Left ventricle myocardium superior (tissue), 1 donor: ENCODE results near the gene BGLAP. TPM values are rescaled to one million over a fixed set of nuclear protein-coding genes. Genes with fewer than 3 reads are reported as not detected.
A peak's percentile ranks its signal among the peaks of the same experiment; 100 is the strongest.

Experiments used
- ATAC-seq: fragments of 200-7000 bp; cut with Tn5 transposase; one replicate; pipeline ENCODE4 v1.9.1; 2020; ENCODE audit warnings: mild to moderate bottlenecking, moderate library complexity
- DNase-seq: peaks from one replicate; pipeline ENCODE4 v3.0.0-alpha.2; 2020
- intact Hi-C: fragments of 100-400 bp; cut with micrococcal nuclease; formaldehyde crosslinking; loops from one replicate; pipeline ENCODE4 v1.11.0; 2022
- total RNA-seq: library from RNA; stranded (reverse); fragmentation: NEBNext Ultra II Directional; extraction: Animal tissue kit (Norgen Biotek cat#: 25700); gene quantifications from one replicate; pipeline ENCODE4 v1.2.1, GENCODE V29; 2021
- donor health status: DM: no; HTN: yes; CAD: no; lungs with severe emphysema.

Gene BGLAP
- total RNA-seq, 1 donor from 2014 or later, result 1.1 TPM

DNA sequence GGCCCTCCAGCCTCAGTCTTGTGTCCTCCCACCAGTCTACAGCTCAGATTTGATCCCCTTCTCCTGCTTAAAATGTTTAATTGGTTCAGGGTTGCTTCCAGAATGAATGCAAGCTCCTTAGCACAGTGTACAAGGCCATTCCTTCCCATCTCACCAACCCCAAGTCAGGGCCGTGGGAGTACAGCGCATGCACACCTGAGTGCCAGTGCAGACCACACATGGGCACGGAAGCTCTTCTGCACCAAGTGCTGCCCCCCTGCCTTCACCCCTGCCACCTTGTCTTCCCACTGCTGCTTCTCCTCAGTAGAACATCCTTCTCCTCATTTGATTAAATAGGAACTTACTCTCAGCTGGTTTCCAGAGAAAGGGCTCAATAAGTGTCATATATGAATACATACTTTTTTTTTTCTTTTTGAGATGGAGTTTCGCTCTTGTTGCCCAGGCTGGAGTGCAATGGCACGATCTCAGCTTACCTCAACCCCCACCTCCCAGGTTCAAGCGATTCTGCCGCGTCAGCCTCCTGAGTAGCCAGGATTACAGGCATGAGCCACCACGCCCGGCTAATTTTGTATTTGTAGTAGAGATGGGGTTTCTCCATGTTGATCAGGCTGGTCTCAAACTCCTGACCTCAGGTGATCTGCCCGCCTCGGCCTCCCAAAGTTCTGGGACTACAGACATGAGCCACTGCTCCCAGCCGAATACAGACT is 19.8 kb upstream of the BGLAP start:
- intact Hi-C loops, result loop anchor here (10.0 kb wide), 1 partner anchor 77 kb away; no protein-coding TSS in a partner anchor
- no peak for ATAC-seq
- DNase-seq, result peak; percentile 17

DNA sequence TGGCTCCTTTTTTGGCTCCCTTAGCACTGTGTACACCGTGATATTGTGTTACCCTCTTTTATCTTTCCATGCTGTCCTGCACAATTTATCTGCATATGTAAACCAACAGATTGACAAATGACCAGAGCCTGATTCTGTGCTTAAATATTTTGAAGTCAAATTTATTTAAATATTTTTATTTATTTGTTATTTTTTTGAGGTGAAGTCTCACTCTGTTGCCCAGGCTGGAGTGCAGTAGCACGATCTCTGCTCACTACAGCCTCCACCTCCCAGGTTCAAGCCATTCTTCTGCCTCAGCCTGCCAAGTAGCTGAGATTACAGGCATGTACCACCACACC is 16.3 kb upstream of the BGLAP start:
- DNase-seq (no peak), ATAC-seq (no peak)
- intact Hi-C loops, result loop anchor here (10.0 kb wide), 1 partner anchor 81 kb away; no protein-coding TSS in a partner anchor

DNA sequence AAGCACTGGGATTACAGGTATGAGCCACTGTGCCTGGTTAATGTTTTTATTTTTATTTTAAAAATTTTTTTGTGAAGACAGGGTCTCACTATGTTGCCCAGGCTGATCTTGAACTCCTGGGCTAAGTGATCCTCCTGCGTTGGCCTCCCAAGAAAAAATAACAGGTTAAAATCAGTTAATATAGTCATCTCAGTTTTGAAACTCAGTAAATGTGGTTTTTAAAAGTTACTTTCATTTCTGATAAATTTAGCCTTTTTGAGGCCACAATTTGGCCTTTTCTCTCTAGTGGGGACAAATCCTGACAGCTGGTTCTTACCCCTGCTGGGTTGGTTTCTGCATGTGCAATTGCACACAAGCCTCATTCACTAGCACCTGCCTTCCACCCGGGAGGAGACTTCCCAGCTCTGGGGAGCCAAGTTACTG is 15.9 kb upstream of the BGLAP start:
- intact Hi-C loops, result loop anchor here (10.0 kb wide), 1 partner anchor 81 kb away; no protein-coding TSS in a partner anchor
- no peak for DNase-seq

DNA sequence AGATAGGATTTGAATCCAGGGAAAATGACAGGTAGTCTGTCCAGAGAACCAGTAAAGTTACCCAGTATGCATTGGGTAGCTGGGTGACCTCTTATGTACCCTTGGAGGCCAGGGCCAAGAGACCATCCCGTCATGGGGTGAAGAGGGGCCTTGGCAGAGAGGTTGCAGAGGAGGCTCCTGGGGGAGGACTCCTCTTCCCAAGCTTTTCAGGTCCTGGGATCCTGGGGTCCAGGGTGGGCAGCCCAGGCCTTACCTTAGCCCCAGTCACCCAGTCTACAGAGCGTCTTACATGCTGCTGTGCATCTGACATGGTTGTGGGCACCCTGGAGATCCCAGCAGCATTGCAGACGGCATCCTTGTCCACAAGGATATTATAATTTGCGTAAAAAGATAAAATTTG is 15.2 kb upstream of the BGLAP start:
- no peak for ATAC-seq
- intact Hi-C loops, result loop anchor here (10.0 kb wide), 1 partner anchor 82 kb away; no protein-coding TSS in a partner anchor
- peak; percentile 2 for DNase-seq

More for the DNA sequence above, 15.9 kb upstream of the BGLAP start:
- ATAC-seq, result no peak

DNA sequence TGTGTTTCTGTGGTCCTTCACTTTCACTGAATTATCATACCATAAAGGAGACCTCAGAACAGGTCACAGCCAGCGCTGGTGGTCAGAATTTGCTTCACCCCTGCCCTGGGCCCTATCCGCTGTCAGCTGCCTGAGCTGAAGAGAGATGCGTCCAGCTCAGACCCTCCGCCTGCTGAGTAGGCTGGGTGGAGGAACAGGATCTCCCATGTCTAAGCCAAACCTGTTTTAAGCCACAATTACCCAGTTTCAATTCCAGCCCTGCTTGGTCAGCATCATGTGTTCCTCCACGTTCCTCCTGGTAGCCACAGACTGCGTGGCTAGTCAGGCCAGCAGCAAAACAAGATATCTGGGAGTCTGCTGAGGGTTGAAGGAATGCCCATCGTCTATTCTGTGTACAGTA is 13.5 kb upstream of the BGLAP start:
- ATAC-seq, result no peak
- DNase-seq, result peak; percentile 15

DNA sequence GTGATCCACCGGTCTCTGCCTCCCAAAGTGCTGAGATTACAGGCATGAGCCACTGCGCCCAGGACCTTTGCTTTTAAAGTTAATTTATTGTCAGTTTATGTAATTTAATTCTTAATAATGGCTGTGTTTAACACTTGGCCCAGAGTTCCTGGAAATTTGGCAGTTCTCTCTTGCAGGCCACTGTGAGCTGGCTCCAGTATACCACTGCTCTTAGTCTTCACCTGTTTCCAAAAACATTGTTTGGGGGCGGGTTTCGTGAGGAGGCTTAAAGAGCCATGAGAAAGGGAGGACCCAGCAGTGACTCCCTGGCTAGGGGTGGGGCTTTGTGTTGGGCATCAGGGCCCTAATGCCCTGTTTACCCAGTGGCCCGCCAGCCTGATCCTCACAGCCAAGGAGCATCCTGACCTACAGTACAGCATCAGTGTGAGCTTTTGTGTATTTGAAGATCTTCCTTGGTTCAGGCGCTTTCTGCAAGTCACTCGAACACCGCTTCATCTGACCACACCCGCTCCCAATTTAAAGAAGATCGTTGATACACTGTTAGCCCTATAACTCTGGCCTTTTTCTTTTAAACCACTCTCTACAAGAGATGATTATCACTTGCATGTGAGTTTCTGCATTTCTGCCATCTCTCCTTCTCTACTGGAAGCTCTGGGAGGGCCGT is 12.0 kb upstream of the BGLAP start:
- intact Hi-C loops, result loop anchor here (10.0 kb wide), 1 partner anchor 85 kb away; no protein-coding TSS in a partner anchor
- ATAC-seq, result no peak
- DNase-seq, result peak; percentile 20

More for the DNA sequence above, 13.5 kb upstream of the BGLAP start:
- intact Hi-C loops, result loop anchor here (10.0 kb wide), 1 partner anchor 84 kb away; no protein-coding TSS in a partner anchor

DNA sequence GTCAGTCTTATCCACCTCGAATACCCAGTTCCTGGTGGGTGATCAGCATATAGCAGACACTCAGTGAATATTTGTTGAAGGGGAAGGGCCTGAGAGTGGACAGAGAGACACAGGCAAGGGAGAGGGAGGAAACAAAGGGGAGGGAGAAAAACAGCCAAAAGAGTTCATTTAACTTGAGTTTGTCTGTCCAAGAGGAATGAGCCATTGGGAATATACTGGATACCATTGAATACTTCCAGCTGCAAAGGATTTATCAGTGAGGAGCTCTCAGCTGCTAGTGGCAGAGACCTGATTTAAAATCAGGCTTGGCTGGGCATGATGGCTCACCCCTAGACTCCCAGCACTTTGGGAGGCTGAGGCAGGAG is 11.5 kb upstream of the BGLAP start:
- no peak for DNase-seq
- intact Hi-C loops, result no loop called here
- ATAC-seq, result no peak

DNA sequence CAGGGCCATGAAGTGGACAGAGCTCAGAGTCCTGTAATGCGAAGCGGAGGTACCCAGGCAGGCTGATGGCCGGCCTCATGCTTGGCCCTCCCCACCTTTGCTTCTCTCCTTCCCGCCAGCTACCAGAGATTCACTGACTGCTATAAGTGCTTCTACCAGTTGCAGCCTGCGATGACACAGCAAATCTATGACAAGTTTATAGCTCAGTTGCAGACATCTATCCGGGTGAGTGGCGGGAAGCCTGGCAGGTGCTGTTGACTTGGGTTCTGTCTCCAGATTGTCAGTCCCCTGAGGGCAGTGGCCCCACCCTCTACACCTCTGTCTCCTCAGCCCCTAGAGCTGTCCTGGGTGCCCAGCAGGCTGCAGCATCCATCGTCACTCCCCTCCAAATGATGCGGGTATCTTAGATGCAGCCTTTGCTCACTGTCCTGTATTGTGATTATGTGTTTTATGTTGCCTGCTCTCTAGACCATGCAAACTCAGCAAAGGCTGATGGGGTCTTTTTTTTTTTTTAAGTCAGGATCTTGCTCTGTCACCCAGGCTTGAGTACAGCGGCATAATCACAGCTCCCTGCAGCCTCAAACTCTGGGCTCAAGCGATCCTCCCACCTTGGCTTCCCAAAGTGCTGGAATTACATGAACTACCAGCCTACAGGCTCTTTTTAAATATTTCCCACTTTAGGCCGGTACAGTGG is 9.6 kb upstream of the BGLAP start:
- intact Hi-C loops, result no loop called here
- ATAC-seq, result no peak
- DNase-seq, result peak; percentile 17

DNA sequence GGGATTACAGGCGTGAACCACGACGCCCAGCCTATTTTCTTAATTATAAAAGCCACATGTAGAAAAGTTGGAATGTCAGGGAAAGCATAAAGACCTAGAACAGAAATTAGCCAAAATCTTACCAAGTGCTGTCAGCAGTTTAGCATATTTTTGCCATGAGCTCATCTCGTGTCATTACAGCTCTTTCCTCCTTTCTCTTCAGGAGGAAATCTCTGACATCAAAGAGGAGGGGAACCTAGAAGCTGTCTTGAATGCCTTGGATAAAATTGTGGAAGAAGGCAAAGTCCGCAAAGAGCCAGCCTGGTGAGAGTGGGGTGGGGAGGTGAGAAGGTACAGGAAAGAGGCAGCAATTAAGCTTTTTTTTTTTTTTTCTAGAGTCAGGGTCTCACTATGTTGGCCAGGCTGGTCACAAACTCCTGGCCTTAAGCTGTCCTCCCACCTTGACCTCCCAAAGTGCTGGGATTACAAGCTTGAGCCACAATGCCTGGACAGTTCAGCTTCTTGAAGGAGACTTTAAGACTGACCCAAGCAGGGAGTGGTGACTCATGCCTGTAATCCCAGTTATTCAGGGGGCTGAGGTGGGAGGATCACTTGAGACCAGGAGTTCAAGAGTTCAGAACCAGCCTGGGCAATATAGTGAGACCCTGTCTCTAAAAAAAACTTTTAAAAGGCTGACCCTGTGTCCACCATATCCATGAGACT is 8.4 kb upstream of the BGLAP start:
- intact Hi-C loops, result no loop called here
- DNase-seq (no peak), ATAC-seq (no peak)

DNA sequence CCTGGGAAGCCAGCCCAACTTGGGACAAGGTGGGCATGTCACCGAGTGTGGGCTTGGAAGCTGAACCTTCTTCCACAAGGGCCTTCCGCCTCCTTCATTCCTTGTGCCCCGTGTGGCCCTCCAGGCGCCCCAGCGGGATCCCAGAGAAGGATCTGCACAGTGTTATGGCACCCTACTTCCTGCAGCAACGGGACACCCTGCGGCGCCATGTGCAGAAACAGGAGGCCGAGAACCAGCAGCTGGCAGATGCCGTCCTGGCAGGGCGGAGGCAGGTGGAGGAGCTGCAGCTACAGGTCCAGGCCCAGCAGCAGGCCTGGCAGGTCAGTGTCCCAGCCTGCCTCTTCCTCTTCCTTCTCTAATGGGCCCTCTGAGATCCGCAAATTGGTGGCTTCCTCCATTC is 5.8 kb upstream of the BGLAP start:
- no peak for DNase-seq
- intact Hi-C loops, result no loop called here
- ATAC-seq, result no peak

DNA sequence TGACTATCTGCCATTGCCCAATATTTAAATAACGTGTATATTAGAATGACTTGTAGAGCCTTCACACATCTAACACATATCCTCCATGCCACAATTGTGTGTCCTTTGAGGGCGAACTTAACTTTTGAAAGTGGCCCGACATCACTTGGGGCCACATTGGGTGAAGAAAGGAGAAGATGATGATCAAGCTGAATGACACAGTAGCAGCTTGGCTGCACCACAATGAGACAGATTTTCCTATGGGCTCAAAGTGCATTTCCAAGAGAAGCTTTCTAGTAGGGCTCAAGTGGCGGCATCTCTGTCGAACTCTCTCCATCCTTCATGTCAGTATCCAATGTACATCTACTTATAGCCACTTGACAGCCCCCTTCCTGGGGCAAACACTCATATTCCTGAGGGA is 3.7 kb upstream of the BGLAP start:
- no peak for DNase-seq
- ATAC-seq, result no peak
- intact Hi-C loops, result no loop called here

DNA sequence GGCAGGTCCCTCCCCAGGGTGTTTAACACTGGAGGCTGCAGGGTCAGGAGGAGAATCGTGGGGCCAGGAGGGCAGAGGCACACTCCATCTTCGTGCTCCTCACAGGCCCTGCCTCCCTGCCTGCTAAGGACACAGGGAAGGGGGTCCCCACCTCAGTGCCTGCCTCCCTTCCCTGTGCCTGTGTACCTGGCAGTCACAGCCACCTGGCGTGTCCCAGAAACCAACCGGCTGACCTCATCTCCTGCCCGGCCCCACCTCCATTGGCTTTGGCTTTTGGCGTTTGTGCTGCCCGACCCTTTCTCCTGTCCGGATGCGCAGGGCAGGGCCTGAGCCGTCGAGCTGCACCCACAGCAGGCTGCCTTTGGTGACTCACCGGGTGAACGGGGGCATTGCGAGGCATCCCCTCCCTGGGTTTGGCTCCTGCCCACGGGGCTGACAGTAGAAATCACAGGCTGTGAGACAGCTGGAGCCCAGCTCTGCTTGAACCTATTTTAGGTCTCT is 623 bp upstream of the BGLAP start:
- DNase-seq (peak; percentile 23), ATAC-seq (no peak)
- intact Hi-C loops, result no loop called here

DNA sequence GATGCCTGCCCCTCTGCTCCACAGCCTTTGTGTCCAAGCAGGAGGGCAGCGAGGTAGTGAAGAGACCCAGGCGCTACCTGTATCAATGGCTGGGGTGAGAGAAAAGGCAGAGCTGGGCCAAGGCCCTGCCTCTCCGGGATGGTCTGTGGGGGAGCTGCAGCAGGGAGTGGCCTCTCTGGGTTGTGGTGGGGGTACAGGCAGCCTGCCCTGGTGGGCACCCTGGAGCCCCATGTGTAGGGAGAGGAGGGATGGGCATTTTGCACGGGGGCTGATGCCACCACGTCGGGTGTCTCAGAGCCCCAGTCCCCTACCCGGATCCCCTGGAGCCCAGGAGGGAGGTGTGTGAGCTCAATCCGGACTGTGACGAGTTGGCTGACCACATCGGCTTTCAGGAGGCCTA is 754 bp downstream of the BGLAP start:
- ATAC-seq (no peak), DNase-seq (no peak)
- intact Hi-C loops, result no loop called here

DNA sequence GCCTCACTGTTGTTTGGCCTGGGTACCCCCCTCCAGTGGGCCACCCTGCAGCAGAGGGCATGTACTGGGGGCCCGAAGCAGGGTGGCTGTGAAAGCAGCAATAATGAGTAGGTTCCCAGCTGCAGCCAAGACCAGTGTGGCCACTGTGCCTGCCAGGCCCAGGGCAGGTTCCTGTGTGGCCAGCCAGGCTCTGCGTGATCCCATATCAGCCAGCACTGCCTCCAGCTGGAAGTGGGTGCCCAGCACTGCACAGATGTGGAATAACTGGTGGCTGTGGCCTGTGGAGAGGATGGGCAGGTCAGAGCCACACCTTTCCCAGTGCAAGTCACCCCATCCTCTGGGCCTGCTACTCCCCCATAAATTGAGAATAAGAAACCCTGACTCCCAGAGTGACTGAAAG is 2.1 kb downstream of the BGLAP start:
- intact Hi-C loops, result no loop called here
- ATAC-seq, result no peak
- no peak for DNase-seq

DNA sequence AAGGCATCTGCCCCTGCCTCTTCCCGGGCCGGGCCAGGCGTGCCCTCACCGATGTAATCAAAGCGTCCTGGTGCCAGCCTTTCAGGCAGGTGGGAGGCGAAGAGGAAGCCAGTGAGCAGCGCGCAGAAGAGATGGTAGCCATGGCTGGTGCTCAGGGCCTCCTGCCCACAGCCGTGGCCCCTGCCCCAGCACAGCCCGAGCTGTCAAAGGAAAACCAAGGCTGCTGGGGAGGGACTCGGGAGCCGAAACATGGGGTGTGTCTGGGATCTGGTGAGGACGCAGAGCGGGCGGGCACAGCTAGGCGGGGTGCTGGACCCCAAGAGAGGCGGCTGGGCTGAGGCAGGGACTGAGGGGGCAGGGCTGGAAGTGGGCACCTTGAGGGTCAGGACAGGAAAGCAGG is 2.7 kb downstream of the BGLAP start:
- intact Hi-C loops, result no loop called here
- DNase-seq (no peak), ATAC-seq (no peak)

DNA sequence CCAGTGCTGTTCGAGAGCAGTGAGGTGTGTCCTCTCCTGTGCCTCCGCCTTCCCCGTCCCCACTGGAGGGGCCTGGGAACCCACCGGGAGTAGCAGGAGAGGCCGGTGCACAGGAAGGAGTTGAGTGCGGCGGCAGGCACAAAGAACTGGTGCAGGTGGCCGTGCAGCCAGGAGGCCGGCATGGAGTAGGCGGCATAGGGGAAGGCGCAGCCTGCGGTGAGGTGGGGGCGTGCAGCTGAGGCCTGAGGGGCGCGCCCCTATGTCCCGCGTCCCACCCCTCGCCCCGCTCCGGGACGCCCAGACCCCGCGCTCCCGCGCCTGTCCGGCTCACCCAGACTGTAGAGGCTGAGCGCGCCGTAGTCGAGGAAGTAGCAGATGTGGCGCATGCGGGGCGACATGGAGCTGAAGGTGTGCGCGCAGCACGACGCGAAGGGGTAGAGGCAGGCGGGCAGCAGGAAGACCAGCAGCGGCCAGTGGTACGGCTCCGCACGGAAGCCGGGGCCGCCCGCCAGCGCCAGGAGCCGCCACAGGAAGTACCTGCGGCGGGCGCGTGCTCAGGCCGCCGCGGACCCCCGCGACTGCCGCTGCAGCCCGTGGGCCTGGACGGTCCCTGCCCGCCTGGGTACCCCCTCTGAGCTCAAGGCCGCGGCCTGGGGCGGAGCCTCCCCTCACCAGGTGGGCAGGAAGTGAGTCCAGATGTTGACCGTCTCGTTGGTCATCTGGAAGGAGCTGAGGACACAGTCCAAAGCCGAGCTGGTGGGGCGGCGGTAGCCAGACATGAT is 3.7 kb downstream of the BGLAP start:
- ATAC-seq (peak; percentile 7), DNase-seq (peak; percentile 52)
- intact Hi-C loops, result no loop called here

DNA sequence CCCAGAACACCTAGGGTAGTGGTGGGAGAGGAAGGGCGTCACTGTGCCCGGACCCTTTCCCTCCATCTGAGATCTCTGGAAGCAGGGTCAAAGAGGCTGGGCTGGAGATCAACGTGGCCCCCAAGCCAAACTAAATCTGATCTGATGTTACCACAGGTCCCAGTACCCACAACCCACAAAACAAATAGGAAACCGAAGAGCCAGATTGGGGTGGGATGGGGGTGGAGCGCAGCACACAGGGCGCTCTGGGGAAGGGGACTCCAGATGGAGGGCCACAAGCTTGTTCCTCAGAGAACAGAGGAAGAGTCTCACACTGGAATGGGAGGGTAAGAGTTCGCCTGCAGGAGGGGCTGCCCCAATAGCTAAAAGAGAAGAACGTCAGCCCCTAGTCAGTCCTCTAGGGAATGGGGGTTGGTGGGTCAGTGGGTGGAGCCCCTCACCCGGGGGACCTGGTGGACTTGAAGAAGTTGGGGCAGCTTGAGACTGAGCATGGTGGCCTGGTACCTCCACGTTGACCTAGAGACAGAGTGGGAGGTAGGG is 4.3 kb downstream of the BGLAP start:
- ATAC-seq (no peak), DNase-seq (no peak)
- intact Hi-C loops, result no loop called here

DNA sequence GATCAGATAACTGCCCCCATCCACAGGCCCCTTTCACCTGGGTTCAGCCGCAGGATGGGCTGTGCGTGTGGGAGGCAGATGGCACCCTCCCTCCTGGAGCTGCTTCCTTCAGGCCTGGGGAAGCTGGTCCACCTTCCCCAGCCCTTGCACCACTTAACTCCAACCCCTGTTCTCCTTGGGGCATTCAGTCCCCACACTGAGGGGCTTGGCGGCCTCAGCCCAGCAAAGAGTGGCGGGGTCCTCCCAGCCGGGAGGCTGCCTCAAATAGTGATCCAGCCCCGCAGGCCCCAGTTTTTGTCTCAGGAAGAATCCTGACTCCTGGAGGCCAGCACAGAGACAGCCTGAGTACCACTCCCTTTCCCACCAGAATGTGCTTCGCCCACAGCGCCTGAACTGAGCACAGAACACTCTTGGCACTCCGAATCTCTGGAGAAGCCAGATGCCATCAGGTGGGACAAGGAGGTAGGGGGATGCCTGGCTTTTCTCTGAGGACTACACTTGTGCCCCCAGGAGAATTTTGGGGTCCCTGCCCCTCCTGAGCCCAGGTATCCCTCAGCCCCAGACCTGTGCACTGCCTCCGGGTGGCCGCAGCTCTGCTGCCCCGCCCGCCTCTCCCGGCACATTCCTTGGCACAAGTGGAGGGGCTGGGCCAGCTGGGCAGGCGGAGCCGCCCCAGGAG is 4.9 kb downstream of the BGLAP start:
- intact Hi-C loops, result no loop called here
- DNase-seq (peak; percentile 60), ATAC-seq (peak; percentile 48)
